WTC11 (cell line): ENCODE data around the gene AK2.

Experiments
- ETV6 ChIP-seq: sonication (generic); formaldehyde crosslinking; IDR thresholded peaks from 2 replicates; pipeline ENCODE4 v1.8.1; 2022; ENCODE audit warnings: mild to moderate bottlenecking, missing genetic modification reagents
- FOXJ3 ChIP-seq: sonication (generic); formaldehyde crosslinking; IDR thresholded peaks from 2 replicates; pipeline ENCODE4 v1.9.0; 2021; ENCODE audit warnings: missing genetic modification reagents, mild to moderate bottlenecking, borderline replicate concordance
- GABPB1 ChIP-seq: sonication (generic); formaldehyde crosslinking; IDR thresholded peaks from 2 replicates; pipeline ENCODE4 v1.8.1; 2023; ENCODE audit warnings: mild to moderate bottlenecking, missing genetic modification reagents
- SMAD4 ChIP-seq: sonication (generic); formaldehyde crosslinking; IDR thresholded peaks from 2 replicates; pipeline ENCODE4 v1.8.0; 2022; ENCODE audit warnings: mild to moderate bottlenecking, missing genetic modification reagents
- TF ChIP-seq, protein P1 (sequence below): fragments of 200-600 bp; IDR thresholded peaks from 2 replicates; pipeline ENCODE4 v1.8.0; 2022; ENCODE audit warnings: antibody characterized with exemption
- TF ChIP-seq, protein P2 (sequence below): sonication (generic); formaldehyde crosslinking; IDR thresholded peaks from 2 replicates; pipeline ENCODE4 v1.8.0; 2023; ENCODE audit warnings: missing genetic modification reagents
- TF ChIP-seq, protein P3 (sequence below): sonication (generic); formaldehyde crosslinking; IDR thresholded peaks from 2 replicates; pipeline ENCODE4 v1.8.1; 2023; ENCODE audit warnings: mild to moderate bottlenecking, moderate library complexity, missing genetic modification reagents
- TF ChIP-seq, protein P4 (sequence below): sonication (generic); formaldehyde crosslinking; IDR thresholded peaks from 2 replicates; pipeline ENCODE4 v1.8.1; 2022; ENCODE audit warnings: low read depth, mild to moderate bottlenecking, moderate library complexity, missing genetic modification reagents, borderline replicate concordance

DNA sequence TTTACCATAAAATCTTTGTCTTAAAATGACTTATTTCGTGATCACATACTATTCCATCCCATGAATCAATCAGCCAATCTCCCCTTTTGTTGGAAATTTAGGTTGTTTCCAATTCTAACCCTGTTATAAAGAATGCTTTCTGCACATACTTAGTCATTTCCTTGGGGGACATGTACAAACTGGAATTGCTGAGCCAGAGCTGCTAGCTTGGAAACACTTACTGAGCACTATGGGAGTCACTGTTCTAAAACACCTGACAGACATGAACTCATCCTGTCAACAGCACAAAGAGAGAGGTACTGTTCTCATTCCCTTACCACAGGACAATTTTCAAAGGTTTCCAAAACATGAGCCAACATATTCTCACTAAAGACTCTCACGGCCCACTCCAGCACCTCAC, 32.1 kb downstream of the AK2 start:
- TF ChIP-seq ETV6 (CRISPR knock-in tag) (no peak), GABPB1 (CRISPR knock-in tag) (no peak), SMAD4 (no peak), FOXJ3 (CRISPR knock-in tag) (no peak)
- TF ChIP-seq, protein P1, sequence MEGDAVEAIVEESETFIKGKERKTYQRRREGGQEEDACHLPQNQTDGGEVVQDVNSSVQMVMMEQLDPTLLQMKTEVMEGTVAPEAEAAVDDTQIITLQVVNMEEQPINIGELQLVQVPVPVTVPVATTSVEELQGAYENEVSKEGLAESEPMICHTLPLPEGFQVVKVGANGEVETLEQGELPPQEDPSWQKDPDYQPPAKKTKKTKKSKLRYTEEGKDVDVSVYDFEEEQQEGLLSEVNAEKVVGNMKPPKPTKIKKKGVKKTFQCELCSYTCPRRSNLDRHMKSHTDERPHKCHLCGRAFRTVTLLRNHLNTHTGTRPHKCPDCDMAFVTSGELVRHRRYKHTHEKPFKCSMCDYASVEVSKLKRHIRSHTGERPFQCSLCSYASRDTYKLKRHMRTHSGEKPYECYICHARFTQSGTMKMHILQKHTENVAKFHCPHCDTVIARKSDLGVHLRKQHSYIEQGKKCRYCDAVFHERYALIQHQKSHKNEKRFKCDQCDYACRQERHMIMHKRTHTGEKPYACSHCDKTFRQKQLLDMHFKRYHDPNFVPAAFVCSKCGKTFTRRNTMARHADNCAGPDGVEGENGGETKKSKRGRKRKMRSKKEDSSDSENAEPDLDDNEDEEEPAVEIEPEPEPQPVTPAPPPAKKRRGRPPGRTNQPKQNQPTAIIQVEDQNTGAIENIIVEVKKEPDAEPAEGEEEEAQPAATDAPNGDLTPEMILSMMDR: no peak
- TF ChIP-seq, protein P2, sequence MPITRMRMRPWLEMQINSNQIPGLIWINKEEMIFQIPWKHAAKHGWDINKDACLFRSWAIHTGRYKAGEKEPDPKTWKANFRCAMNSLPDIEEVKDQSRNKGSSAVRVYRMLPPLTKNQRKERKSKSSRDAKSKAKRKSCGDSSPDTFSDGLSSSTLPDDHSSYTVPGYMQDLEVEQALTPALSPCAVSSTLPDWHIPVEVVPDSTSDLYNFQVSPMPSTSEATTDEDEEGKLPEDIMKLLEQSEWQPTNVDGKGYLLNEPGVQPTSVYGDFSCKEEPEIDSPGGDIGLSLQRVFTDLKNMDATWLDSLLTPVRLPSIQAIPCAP: no peak
- TF ChIP-seq, protein P3, sequence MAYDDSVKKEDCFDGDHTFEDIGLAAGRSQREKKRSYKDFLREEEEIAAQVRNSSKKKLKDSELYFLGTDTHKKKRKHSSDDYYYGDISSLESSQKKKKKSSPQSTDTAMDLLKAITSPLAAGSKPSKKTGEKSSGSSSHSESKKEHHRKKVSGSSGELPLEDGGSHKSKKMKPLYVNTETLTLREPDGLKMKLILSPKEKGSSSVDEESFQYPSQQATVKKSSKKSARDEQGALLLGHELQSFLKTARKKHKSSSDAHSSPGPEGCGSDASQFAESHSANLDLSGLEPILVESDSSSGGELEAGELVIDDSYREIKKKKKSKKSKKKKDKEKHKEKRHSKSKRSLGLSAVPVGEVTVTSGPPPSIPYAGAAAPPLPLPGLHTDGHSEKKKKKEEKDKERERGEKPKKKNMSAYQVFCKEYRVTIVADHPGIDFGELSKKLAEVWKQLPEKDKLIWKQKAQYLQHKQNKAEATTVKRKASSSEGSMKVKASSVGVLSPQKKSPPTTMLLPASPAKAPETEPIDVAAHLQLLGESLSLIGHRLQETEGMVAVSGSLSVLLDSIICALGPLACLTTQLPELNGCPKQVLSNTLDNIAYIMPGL (CRISPR knock-in tag): no peak
- TF ChIP-seq, protein P4, sequence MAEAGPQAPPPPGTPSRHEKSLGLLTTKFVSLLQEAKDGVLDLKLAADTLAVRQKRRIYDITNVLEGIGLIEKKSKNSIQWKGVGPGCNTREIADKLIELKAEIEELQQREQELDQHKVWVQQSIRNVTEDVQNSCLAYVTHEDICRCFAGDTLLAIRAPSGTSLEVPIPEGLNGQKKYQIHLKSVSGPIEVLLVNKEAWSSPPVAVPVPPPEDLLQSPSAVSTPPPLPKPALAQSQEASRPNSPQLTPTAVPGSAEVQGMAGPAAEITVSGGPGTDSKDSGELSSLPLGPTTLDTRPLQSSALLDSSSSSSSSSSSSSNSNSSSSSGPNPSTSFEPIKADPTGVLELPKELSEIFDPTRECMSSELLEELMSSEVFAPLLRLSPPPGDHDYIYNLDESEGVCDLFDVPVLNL: no peak
